C1 segment of cervical spinal cord (tissue), 14 donors: ENCODE data around the gene TPGS1.

Experiments
- DNase-seq, 14 donors: peaks; one replicate each; lab custom pipeline; 2025; lab: John Stamatoyannopoulos, UW

The TPGS1 gene

GRCh38 chr19:517721-518597 is 10.7 kb downstream of the TPGS1 start:
- no peak for DNase-seq

DNA sequence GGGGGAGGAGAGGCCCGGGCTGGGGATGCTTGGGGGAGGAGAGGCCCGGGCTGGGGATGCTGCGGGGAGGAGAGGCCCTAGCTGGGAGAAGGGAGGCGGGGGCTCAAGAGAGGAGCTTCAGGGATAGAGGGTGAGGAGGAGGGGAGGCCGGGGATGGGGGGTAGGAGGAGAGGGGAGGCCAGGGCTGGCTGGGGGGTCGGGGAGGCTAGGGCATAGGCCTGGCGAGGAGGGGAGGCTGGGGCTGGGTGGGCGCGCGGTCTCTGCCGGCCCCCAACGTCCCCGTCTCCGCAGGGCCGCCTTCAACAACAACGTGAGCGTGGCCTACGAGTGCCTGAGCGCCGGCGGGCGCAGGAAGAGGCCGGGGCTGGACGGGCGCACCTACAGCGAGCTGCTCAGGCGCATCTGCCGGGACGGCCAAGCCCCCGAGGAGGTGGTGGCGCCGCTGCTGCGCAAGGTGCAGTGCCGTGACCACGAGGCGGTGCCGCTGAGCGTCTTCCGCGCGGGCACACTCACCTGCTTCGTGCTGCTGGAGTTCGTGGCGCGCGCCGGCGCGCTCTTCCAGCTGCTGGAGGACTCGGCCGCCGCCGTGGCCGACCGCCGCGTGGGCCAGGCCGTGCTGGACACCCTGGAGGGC is 11.4 kb downstream of the TPGS1 start:
- no peak for DNase-seq

GRCh38 chr19:519449-519865 is 12.2 kb downstream of the TPGS1 start:
- DNase-seq = no peak

- no peak for DNase-seq
These were observed 15.4 kb downstream of the TPGS1 start for GRCh38 chr19:522726-523125.

GRCh38 chr19:524062-524674 is 16.9 kb downstream of the TPGS1 start:
- no peak for DNase-seq

GRCh38 chr19:525029-525428 is 17.7 kb downstream of the TPGS1 start:
- DNase-seq = no peak

- no peak for DNase-seq
These were observed 18.6 kb downstream of the TPGS1 start for GRCh38 chr19:525857-526419.

GRCh38 chr19:530134-531008 is 23.1 kb downstream of the TPGS1 start:
- no peak for DNase-seq

DNA sequence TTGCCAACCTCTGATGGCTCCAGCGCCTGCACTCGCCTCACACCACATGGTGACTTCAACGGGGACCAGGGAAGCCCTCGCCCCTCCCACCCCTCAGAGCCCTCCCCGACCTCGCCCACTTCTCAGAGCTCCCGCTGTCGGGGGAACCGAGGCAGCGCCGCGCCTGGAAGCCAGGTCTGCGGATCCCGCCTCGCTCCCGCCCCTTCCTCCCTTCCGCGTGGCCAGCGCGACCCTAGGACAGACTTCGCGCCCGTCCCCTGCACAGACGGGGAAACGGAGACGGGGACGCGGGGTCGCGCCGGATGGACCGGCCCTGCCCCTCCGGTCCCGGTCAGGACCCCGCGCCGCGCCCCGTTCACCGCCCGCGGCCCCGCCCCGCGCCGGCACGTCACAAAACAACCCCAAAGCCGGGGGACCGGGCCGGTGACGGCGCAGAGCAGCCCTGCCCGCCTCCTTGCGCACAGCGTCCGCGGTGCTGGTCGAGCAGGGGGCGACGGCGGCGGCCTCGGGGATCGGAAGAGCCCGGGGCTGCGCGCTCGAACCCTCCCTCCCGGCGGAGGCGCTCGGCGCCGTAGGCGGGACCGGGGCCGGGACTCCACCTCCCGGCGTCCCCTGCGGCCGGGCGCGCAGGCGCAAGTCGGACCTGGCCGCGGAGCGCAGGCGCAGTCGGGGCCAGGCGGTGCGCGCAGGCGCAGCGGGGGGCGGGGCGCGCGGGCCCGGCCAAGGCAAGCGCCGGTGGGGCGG is 23.9 kb downstream of the TPGS1 start:
- DNase-seq = peak in 13 of 14 donors; percentile 59 to 94 (median 75)

DNA sequence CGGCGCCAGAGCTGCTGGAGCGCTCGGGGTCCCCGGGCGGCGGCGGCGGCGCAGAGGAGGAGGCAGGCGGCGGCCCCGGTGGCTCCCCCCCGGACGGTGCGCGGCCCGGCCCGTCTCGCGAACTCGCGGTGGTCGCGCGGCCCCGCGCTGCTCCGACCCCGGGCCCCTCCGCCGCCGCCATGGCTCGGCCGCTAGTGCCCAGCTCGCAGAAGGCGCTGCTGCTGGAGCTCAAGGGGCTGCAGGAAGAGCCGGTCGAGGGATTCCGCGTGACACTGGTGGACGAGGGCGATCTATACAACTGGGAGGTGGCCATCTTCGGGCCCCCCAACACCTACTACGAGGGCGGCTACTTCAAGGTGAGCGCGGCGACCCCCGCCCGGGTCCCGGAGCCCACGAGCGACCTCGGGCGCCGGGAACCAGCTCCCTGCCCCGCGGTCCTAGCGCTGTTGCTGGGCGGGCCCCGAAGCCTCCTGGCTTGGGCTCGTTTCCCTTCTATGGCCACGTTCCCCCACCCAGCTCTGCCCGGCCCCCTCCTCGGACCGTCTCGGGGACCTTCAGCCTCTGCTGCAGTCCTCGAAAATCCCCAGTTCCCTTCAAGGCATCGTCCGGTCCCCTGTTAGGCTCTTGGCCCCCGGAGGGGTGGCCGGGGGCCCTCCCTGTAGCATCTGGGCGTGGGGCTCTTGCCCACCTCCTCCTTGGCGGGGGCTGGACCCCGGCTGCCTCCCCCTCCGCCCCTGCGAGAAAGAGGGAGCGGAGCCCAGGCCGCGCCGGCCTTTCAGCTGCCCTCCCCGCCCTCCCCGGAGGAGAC is 24.7 kb downstream of the TPGS1 start, which contains the start of gene CDC34:
TSS of gene CDC34 (plus strand) at position 8 of the 808 bp plus-strand sequence. CDS start at position 180, 172 bp downstream.
- DNase-seq = peak in 3 of 14 donors; percentile 46 to 74 (median 52)

DNA sequence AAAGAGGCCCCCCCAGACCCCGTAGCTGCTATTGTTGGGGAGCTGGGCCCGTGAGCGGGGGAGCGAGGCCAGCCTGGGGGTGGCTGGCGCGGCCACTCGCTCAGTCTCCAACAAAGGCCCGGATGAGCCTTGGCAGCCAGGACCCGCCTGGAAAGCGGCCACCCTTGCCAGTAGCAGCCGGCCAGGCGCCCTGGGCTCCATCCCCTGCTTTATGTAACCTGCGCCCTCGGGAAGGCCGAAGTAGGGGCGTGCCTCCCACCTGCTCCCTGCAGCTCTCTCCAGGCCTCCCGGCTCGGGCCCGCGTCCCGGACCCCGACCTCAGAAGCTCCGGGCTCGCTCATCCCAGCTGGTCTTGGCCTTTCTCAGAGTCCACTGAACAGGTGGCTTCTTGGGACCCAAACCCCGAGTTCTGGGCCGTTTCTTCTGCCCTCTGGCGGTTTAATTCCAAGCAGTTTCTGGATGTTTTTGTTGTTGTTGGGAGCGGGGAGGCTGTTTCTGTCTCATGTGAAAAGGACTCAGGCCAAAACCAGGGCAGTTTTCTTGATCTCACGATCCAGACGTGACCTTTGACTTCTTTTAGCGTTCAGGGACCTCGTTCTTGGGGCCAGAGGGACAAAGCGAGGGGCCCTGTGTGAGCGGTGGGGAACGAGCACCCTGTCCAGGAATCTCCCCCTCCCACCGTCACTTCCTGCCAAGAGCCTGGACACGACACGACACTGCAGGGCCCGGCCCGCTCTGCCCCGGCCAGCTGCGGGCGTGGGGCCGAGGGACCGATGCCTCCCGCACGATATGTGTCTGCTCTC is 25.5 kb downstream of the TPGS1 start:
- DNase-seq = peak in 13 of 14 donors; percentile 16 to 89 (median 78)

DNA sequence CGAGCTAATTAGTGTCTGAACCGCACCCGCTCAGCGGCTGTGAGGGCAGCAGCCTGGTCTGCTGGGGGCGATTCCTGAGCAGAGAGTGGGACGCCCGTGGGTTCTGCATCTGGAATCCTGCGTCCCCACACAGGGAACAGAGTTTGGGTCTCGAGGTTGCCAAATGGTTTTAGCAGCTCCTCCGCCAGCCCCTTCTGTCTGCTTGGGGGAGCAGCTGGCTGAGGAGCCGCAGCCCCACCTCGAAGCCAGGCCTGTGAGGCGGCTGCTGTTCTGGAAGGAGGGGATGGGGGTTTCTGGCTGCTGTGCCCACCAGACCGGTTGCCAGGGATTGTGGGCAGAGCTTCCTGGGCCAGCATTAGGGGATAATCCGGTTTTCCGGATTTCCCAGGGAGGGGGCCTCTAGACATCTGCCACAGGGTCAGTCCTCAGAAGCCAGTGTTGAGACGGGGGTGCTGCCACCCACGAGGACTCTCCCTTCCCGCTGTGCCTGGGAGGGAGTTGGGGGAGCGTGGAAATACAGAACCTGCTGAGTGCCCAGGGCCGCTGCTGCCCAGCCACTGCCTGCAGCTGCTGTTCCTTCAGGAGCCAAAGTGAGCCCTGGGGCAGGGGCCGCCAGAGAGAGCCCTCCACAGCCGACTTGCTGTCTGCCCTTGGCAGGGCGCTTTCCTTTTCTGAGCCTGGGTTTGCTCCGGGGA is 26.2 kb downstream of the TPGS1 start:
- no peak for DNase-seq

DNA sequence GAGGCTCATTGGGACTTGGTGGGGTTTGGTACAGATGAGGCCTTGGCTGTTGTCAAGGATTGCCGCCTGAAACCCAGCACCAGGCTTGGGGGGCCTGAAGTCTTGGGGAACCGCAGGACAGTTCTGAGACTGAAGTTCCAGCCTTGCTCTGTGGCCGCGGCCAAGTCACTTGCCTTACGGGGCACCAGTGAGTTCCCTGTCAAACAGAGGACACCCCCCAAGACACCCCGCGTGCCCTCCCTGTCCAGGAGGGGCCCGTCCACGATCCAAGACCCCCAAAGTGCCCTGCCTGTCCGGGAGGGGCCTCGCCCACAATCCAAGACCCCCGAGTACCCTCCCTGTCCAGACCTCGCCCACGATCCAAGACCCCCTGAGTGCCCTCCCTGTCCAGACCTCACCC is 26.8 kb downstream of the TPGS1 start:
- no peak for DNase-seq

DNA sequence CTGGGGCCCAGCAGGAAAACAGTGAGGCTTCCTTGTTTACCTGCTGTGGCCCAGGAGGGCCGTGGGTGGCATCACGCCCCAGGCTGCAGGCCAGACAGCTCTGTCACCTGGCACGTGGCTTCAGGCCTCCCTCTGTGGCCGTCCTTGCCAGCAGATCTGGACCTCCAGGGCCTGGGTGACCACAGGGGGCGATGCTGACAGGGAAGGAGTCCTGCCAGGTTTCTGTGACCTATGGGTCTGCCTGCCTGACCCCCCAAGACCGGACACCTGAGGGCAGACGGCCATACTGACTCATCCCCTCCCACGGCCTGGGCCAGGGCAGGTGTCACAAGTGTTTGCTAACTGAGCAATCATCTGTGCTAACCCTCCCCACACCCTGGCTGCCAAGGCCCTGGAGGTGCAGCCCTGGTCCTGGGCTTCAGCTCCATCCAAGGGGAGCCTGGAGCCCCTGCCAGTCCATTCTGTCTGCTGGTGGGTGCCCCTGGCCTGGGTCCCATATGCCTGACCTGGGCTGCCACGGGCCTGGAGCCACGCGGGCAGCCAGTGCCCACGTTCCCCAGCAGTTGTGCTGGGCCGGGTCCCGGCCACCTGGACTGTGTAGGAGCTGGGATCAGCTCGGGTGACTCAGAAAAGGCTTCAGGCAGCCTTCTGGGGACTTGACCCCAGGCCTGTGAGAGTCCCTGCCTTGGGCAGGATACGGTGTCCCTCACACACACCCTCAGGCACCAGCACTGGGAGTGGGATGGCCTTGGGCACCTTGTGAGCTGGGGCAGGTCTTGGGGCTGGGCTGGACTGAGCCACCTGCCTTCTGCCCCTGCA is 27.9 kb downstream of the TPGS1 start:
- DNase-seq = peak in 1 of 14 donors; percentile 78

DNA sequence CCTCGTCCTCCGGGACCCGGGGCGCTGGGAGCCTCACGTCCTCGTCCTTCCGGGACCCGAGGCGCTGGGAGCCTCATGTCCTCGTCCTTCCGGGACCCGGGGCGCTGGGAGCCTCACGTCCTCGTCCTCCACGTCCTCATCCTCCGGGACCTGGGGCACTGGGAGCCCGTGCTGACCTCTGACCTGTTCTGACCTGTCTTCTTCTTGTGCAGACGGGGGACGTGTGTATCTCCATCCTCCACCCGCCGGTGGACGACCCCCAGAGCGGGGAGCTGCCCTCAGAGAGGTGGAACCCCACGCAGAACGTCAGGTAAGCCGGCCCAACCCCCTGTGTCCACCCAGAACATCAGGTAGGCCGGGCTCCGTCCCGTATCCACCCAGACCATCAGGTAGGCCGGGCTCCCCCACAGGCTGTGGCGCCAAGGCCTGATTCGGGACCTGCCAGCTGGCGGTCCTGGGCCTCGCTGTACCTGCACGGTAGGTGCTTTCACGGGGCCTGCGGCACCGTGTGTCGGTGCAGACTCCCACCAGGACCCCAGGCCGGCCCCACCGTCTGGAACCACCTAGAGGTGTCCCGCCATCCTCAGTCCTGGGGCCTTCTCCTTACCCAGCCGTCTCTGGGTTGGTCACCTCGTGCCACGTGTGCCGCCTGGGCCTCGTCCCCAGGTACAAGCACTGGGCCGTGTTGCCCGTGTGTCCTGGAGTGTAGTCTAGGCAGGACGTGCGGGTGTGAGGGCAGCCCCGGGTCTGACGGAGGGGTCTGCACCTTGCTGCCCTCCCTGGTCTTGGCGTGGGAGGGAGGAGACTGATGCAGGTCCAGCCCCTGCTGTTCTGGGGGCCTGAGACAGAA is 29.0 kb downstream of the TPGS1 start:
- no peak for DNase-seq

GRCh38 chr19:536881-537404 is 29.6 kb downstream of the TPGS1 start:
- DNase-seq = no peak
